Measurements from ENCODE around the gene BHLHE23.
"Not testable (repeated sequence)": the region's sequence is repeated elsewhere in the genome, so short reads cannot be mapped to it uniquely, and the experiment has no call there.

BHLHE23 gene

GRCh38 chr20:62960446-62961309, 46.1 kb downstream of the BHLHE23 start:
- not testable (repeated sequence) for DNase-seq (ENCODE audit: low spot score)

GRCh38 chr20:62959998-62960436, 46.7 kb downstream of the BHLHE23 start:
- DNase-seq (ENCODE audit: low spot score) = no peak

- DNase-seq (ENCODE audit: low spot score) = no peak
Observed at GRCh38 chr20:62959101-62959971, 47.4 kb downstream of the BHLHE23 start.

GRCh38 chr20:62958388-62959100, 48.2 kb downstream of the BHLHE23 start:
- DNase-seq (ENCODE audit: low spot score) = no peak

- DNase-seq (ENCODE audit: low spot score) = no peak
Observed at GRCh38 chr20:62957136-62958117, 49.3 kb downstream of the BHLHE23 start.

- DNase-seq (ENCODE audit: low spot score) = no peak
Observed at GRCh38 chr20:62956387-62957135, 50.2 kb downstream of the BHLHE23 start.
